Measurements from ENCODE around the gene ZNF665. TPM values are rescaled to one million over a fixed set of nuclear protein-coding genes. Genes with fewer than 3 reads are reported as not detected.
A peak's percentile ranks its signal among the peaks of the same experiment; 100 is the strongest.

Gene ZNF665
- total RNA-seq, 4 donors from 2014 or later, result 0.13 to 0.27 TPM; not detected in 2

DNA sequence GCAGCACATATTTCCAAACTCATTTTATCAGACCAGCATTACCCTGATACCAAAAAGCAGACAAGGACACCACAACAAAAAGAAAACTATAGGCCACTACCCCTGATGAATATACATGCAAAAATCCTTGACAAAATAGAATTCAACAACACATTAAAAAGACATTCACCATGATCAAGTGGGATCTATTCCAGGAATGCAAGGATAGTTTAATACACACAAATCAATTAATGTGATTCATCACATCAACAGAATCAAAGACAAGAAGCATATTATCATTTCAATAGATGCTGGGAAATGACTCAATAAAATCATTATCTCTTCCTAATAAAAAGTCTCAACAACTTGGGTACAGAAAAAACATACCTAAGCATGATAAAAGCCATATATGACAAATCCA, 45.5 kb downstream of the ZNF665 start:
- no peak overlapping the region for H3K27ac ChIP-seq
- no peaks in the 10 kb centered on the region for H3K27me3 ChIP-seq
- TF ChIP-seq POLR2A (IDR thresholded peaks at IDR 0.05), result no peak
- no peak for TF ChIP-seq CTCF (IDR thresholded peaks at IDR 0.05 in 4 of 5, conservative IDR thresholded peaks at IDR 0.05 in 1 of 5)
- in situ Hi-C loops (cut with MboI; ENCODE audit: low sequenced_read_pairs in 4 of 4) (no loop called here), intact Hi-C loops (cut with DNase I; ENCODE audit: low total_unique reads) (no loop called here)
- no peak overlapping the region for H3K4me3 ChIP-seq
- H3K36me3 ChIP-seq, result peaks cover 3 to 88% of the 10 kb centered on the region in 2 donors
- DNase-seq (no peak), ATAC-seq (no peak)
- H3K9me3 ChIP-seq, result peaks cover 0 to 41% (median 2%) of the 10 kb centered on the region in 3 donors
- no peaks in the 10 kb centered on the region for H3K4me1 ChIP-seq

GRCh38 chr19:53140351-53140750, 52.8 kb downstream of the ZNF665 start:
- peaks cover 15 to 46% of the 10 kb centered on the region in 2 donors for H3K36me3 ChIP-seq
- no peak overlapping the region for H3K4me3 ChIP-seq
- intact Hi-C loops (cut with DNase I; ENCODE audit: low total_unique reads), result no loop called here
- in situ Hi-C loops (cut with MboI; ENCODE audit: low sequenced_read_pairs in 4 of 4), result no loop called here
- H3K4me1 ChIP-seq, result no peaks in the 10 kb centered on the region
- no peaks in the 10 kb centered on the region for H3K27me3 ChIP-seq
- peaks cover 0 to 49% (median 20%) of the 10 kb centered on the region in 3 donors for H3K9me3 ChIP-seq
- TF ChIP-seq CTCF (IDR thresholded peaks at IDR 0.05 in 4 of 5, conservative IDR thresholded peaks at IDR 0.05 in 1 of 5), result no peak
- TF ChIP-seq POLR2A (IDR thresholded peaks at IDR 0.05), result no peak
- ATAC-seq (no peak), DNase-seq (no peak)
- H3K27ac ChIP-seq, result no peak overlapping the region

- H3K9me3 ChIP-seq, result peaks cover 0 to 34% (median 16%) of the 10 kb centered on the region in 3 donors
- ATAC-seq, result no peak
- H3K36me3 ChIP-seq, result peaks cover 3 to 13% of the 10 kb centered on the region in 2 donors
- no peak overlapping the region for H3K27ac ChIP-seq
- intact Hi-C loops (cut with DNase I; ENCODE audit: low total_unique reads) (no loop called here), in situ Hi-C loops (cut with MboI; ENCODE audit: low sequenced_read_pairs in 4 of 4) (no loop called here)
- H3K4me3 ChIP-seq, result no peak overlapping the region
- DNase-seq, result no peak
- H3K27me3 ChIP-seq, result peaks cover 0 to 4% (median 0%) of the 10 kb centered on the region in 3 donors
- TF ChIP-seq POLR2A (IDR thresholded peaks at IDR 0.05) (no peak), CTCF (IDR thresholded peaks at IDR 0.05 in 4 of 5, conservative IDR thresholded peaks at IDR 0.05 in 1 of 5) (no peak)
- peaks cover 7 to 8% of the 10 kb centered on the region in 2 donors for H3K4me1 ChIP-seq
Observed at GRCh38 chr19:53136432-53136831, 56.7 kb downstream of the ZNF665 start.

DNA sequence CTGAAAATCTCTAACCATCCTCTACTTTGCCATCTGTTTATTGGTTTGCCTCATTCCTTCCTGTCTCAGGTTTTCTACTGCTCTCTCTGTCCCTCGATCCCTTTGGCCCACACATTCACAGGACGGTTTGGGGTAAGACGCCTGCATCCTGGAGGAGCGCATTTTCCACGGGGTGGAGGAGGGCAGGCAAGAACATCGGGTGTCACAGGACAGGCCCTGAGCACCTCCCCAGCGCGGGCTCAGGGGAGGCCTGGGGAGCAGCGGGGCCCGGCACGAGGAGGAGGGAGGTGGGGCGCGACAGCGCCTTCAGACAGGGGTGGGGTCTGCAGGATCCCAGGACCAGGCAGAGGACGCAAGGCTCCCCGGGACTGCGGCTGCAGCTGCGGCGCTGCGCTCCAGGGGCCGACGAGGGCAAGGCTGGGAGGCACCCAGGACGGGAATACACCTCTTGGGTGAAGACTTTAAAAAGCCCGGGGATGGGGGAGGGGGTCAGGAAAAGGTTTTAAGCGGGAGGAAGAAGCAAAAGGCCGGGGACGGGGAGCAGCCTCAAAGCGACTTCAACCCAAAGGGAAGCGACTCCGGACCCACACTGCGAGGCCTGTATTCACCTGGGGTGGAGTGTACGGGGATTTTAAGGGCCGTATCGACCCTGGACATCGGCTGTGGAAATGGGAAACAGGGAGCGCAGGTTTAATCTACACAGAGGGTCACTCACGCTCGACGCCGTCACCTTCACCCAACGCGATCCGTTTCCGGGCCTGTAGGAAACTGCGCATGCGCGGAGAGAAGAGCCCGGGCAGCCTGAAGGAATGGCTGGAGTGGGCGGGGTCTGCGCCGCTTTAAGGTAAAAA, 60.8 kb downstream of the ZNF665 start, which contains the start of gene ZNF415:
ZNF415 (minus strand) TSS at position 770 of the 851 bp plus-strand sequence. CDS start 10,234 bp downstream, outside the sequence.
- H3K27ac ChIP-seq, result peak within 1 kb of the TSS; percentile 81 to 85 (median 83)
- TF ChIP-seq CTCF (IDR thresholded peaks at IDR 0.05 in 4 of 5, conservative IDR thresholded peaks at IDR 0.05 in 1 of 5) (no peak), POLR2A (IDR thresholded peaks at IDR 0.05) (peak; percentile 41 to 61)
- H3K4me1 ChIP-seq, result peaks cover 10 to 15% of the 10 kb centered on the region in 2 donors
- intact Hi-C loops (cut with DNase I; ENCODE audit: low total_unique reads), result loop anchor here (2.0 kb wide), 2 partner anchors 26 to 30 kb away; partner anchors contain the start of genes ZNF160 and ZNF347
- in situ Hi-C loops (cut with MboI; ENCODE audit: low sequenced_read_pairs in 4 of 4), result no loop called here
- DNase-seq, result peak; percentile 50 to 60
- H3K36me3 ChIP-seq, result no peaks in the 10 kb centered on the region
- peaks cover 0 to 5% (median 0%) of the 10 kb centered on the region in 3 donors for H3K27me3 ChIP-seq
- peak within 1 kb of the TSS; percentile 62 to 79 (median 72) for H3K4me3 ChIP-seq
- H3K9me3 ChIP-seq, result no peaks in the 10 kb centered on the region
- ATAC-seq, result peak; percentile 62 to 91
